ENCODE results near the gene CREBBP. TPM values are rescaled to one million over a fixed set of nuclear protein-coding genes. Genes with fewer than 3 reads are reported as not detected.

CREBBP gene
- polyA plus RNA-seq, 1 of the 3 experiments (the other 2 are of a cell fraction), result 5.7 TPM

DNA sequence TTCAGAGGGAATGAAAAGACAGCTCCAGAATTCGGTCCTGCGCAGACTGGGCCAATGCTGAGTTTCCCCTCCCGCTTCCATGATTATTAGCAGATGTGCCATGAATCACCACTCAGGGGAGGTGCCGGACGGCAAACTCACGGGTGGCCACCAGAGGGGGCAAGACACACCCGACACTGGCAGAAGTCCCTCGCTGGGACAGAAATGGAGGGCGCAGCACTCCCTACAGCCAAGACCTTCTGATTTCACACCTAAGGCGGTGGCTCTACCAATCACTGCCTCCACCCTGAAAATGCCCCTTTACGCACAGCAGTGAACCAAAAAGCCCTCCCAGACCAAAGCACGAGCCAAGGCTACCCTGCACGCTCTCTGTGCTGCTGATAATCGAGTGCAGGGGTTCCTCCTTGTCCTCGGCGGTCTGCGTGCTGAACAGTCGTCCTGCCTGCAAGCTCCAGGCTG lies 190.0 kb downstream of the CREBBP start (continued):
- TF ChIP-seq REST (IDR thresholded peaks at IDR 0.05; ENCODE audit: low read depth, low read length), result no peak
- peak; percentile 79 for TF ChIP-seq RCOR1 (IDR thresholded peaks at IDR 0.05; ENCODE audit: low read length)
- peak; percentile 83 for TF ChIP-seq SMC3 (IDR thresholded peaks at IDR 0.05; ENCODE audit: low read depth, low read length)
- TF ChIP-seq RAD21 (IDR thresholded peaks at IDR 0.05; ENCODE audit: low read length), result peak; percentile 83
- TF ChIP-seq, protein P1, sequence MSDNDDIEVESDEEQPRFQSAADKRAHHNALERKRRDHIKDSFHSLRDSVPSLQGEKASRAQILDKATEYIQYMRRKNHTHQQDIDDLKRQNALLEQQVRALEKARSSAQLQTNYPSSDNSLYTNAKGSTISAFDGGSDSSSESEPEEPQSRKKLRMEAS (IDR thresholded peaks at IDR 0.05; ENCODE audit: low read depth), result peak; percentile 64; the same call in 1 of the 2 replicates
- TF ChIP-seq RFX5 (IDR thresholded peaks at IDR 0.05; ENCODE audit: low read length), result no peak
- TF ChIP-seq TEAD4 (IDR thresholded peaks at IDR 0.05; ENCODE audit: borderline replicate concordance, insufficient read depth), result no peak
- TF ChIP-seq TCF12 (IDR thresholded peaks at IDR 0.05), result peak; percentile 98
- TF ChIP-seq TAF1 (IDR thresholded peaks at IDR 0.05; ENCODE audit: borderline replicate concordance, low read depth, low read length), result no peak

GRCh38 chr16:3689731-3690130 lies 190.8 kb downstream of the CREBBP start:
- Histone ChIP-seq H3K9me3 (no peaks in the 10 kb centered on the region), H3K36me3 (replicated peaks in 1 of 2; ENCODE audit: control insufficient read depth in 1 of 2, insufficient read depth in 2 of 2, low read length in 1 of 2) (peaks cover 25 to 30% of the 10 kb centered on the region in 2 experiments), H3K4me3 (ENCODE audit: low read depth in 2 of 2, low read length in 1 of 2) (no peak overlapping the region), H2AFZ (ENCODE audit: low read depth) (no peak overlapping the region), H3K9ac (no peak overlapping the region), H3K79me2 (ENCODE audit: insufficient read depth) (no peaks in the 10 kb centered on the region), H3K27ac (ENCODE audit: low read depth in 2 of 2, low read length in 1 of 2) (peak overlapping the region in 1 of 2 experiments; percentile 50; a peak in 1 of 4 replicates), H3F3A (replicated peaks; ENCODE audit: insufficient read depth) (no peaks in the 10 kb centered on the region), H3K27me3 (ENCODE audit: insufficient read depth) (no peaks in the 10 kb centered on the region), H4K20me1 (ENCODE audit: insufficient read depth) (no peaks in the 10 kb centered on the region), H3K4me2 (no peak overlapping the region; the same call in 1 of the 2 replicates), H3K4me1 (ENCODE audit: control insufficient read depth in 1 of 2, insufficient read depth in 2 of 2, low read depth in 1 of 2, low read length in 1 of 2) (peaks cover 5 to 6% of the 10 kb centered on the region in 2 experiments; a peak in 3 of 4 replicates), H3K9me2 (no peaks in the 10 kb centered on the region)
- POLR2A ChIA-PET, result interaction anchor here (0.6 to 1.4 kb wide), 3 partner anchors 24 to 191 kb away, joined by 3 to 4 read pairs (median 3); partner anchors contain the start of genes CREBBP and TRAP1
- WGBS (ENCODE audit: low lambda C conversion rate), result 85% methylated on average over 7 of the region's 7 CpGs
- CTCF ChIA-PET, result interaction anchor here (0.5 to 3.7 kb wide), 35 partner anchors 8 to 564 kb away, joined by 3 to 19 read pairs (median 4); partner anchors contain the start of gene TRAP1
- no peak for DNase-seq
- TF ChIP-seq TAF1 (IDR thresholded peaks at IDR 0.05; ENCODE audit: borderline replicate concordance, low read depth, low read length), result no peak
- no peak for TF ChIP-seq USF2 (IDR thresholded peaks at IDR 0.05; ENCODE audit: borderline replicate concordance, low read depth, low read length)
- TF ChIP-seq, protein P2, sequence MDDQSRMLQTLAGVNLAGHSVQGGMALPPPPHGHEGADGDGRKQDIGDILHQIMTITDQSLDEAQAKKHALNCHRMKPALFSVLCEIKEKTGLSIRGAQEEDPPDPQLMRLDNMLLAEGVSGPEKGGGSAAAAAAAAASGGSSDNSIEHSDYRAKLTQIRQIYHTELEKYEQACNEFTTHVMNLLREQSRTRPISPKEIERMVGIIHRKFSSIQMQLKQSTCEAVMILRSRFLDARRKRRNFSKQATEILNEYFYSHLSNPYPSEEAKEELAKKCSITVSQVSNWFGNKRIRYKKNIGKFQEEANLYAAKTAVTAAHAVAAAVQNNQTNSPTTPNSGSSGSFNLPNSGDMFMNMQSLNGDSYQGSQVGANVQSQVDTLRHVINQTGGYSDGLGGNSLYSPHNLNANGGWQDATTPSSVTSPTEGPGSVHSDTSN (IDR thresholded peaks at IDR 0.05), result no peak
- no peak for TF ChIP-seq REST (IDR thresholded peaks at IDR 0.05; ENCODE audit: low read depth, low read length)
- TF ChIP-seq CHD2 (IDR thresholded peaks at IDR 0.05; ENCODE audit: low read length, partially characterized antibody), result no peak
- TF ChIP-seq SMC3 (IDR thresholded peaks at IDR 0.05; ENCODE audit: low read depth, low read length), result no peak
- TF ChIP-seq FOSL2 (IDR thresholded peaks at IDR 0.05; ENCODE audit: borderline replicate concordance, low read depth), result no peak
- no peak for TF ChIP-seq TEAD4 (IDR thresholded peaks at IDR 0.05; ENCODE audit: borderline replicate concordance, insufficient read depth)
- TF ChIP-seq, protein P3, sequence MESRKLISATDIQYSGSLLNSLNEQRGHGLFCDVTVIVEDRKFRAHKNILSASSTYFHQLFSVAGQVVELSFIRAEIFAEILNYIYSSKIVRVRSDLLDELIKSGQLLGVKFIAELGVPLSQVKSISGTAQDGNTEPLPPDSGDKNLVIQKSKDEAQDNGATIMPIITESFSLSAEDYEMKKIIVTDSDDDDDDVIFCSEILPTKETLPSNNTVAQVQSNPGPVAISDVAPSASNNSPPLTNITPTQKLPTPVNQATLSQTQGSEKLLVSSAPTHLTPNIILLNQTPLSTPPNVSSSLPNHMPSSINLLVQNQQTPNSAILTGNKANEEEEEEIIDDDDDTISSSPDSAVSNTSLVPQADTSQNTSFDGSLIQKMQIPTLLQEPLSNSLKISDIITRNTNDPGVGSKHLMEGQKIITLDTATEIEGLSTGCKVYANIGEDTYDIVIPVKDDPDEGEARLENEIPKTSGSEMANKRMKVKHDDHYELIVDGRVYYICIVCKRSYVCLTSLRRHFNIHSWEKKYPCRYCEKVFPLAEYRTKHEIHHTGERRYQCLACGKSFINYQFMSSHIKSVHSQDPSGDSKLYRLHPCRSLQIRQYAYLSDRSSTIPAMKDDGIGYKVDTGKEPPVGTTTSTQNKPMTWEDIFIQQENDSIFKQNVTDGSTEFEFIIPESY (IDR thresholded peaks at IDR 0.05; ENCODE audit: borderline replicate concordance, low read depth), result no peak
- TF ChIP-seq MXI1 (IDR thresholded peaks at IDR 0.05; ENCODE audit: low read depth, low read length), result no peak
- no peak for TF ChIP-seq RCOR1 (IDR thresholded peaks at IDR 0.05; ENCODE audit: low read length)
